Common myeloid progenitor, CD34-positive (primary cell): ENCODE results near the gene TMEM167B.

Experiments
- CTCF ChIA-PET: fragments of 350-600 bp; sonication (Branson Sonifier 250); formaldehyde crosslinking; loops from one replicate; lab custom pipeline; 2021; ENCODE audit warnings: antibody characterized with exemption; lab: Charles Lee
- POLR2A ChIA-PET: fragments of 350-600 bp; sonication (Branson Sonifier 250); formaldehyde crosslinking; loops from one replicate; lab custom pipeline; 2021; ENCODE audit warnings: antibody characterized with exemption; lab: Charles Lee
- DNase-seq, 3 donors: peaks; one replicate each; pipeline versions ENCODE4 v3.0.0 to v3.0.0-alpha.2; 2013
- H3K27ac ChIP-seq, 2 experiments: 1 replicate in 1 of 2; 2 replicates in 1 of 2; pipeline ENCODE4 v1.7.0; 2013; ENCODE audit warnings: inconsistent platforms in 2 of 2, low read length in 2 of 2, mild to moderate bottlenecking in 2 of 2, low read depth in 1 of 2, moderate library complexity in 1 of 2; ENCODE audit not compliant: severe bottlenecking in 2 of 2, insufficient read depth in 1 of 2, poor library complexity in 1 of 2
- H3K27me3 ChIP-seq, 5 experiments: replicated peaks in 2 of 5; 1 replicate in 3 of 5; 2 replicates in 2 of 5; pipeline versions ENCODE4 v1.6.1 to v1.7.0; 2013; ENCODE audit warnings: low read length in 4 of 5, mild to moderate bottlenecking in 2 of 5, moderate library complexity in 2 of 5, inconsistent platforms in 1 of 5; ENCODE audit not compliant: insufficient read depth in 5 of 5, control insufficient read depth in 4 of 5
- H3K36me3 ChIP-seq, 4 experiments: 1 replicate in 2 of 4; 2 replicates in 2 of 4; pipeline versions ENCODE4 v1.6.1 to v1.7.0; 2013; ENCODE audit warnings: low read length in 3 of 4, control low read depth in 1 of 4, mild to moderate bottlenecking in 1 of 4; ENCODE audit not compliant: control insufficient read depth in 4 of 4, insufficient read depth in 4 of 4
- H3K4me1 ChIP-seq, 4 experiments: 1 replicate in 3 of 4; 2 replicates in 1 of 4; pipeline versions ENCODE4 v1.6.1 to v1.7.1; 2013; ENCODE audit warnings: low read length in 3 of 4, mild to moderate bottlenecking in 3 of 4, control low read depth in 1 of 4, inconsistent platforms in 1 of 4, moderate library complexity in 1 of 4; ENCODE audit not compliant: control insufficient read depth in 4 of 4, insufficient read depth in 4 of 4; ENCODE audit errors: control extremely low read depth in 1 of 4
- H3K4me3 ChIP-seq, 7 experiments: 1 replicate in 4 of 7; 2 replicates in 3 of 7; pipeline versions ENCODE4 v1.5.1 to v1.7.0; 2013; ENCODE audit warnings: mild to moderate bottlenecking in 7 of 7, low read length in 6 of 7, moderate library complexity in 6 of 7, inconsistent platforms in 2 of 7, low read depth in 2 of 7, control low read depth in 1 of 7; ENCODE audit not compliant: insufficient read depth in 4 of 7, control insufficient read depth in 1 of 7; ENCODE audit errors: extremely low read depth in 1 of 7
- H3K9me3 ChIP-seq, 5 experiments: 1 replicate in 4 of 5; 2 replicates in 1 of 5; pipeline versions ENCODE4 v1.6.1 to v1.7.1; 2013; ENCODE audit warnings: low read length in 4 of 5, mild to moderate bottlenecking in 2 of 5, inconsistent platforms in 1 of 5, low read depth in 1 of 5, moderate library complexity in 1 of 5; ENCODE audit not compliant: control insufficient read depth in 4 of 5, insufficient read depth in 2 of 5; ENCODE audit errors: control extremely low read depth in 1 of 5
- WGBS: methylation state at CpG from one replicate; pipeline ENCODE4 v1.1.5; 2013; ENCODE audit not compliant: insufficient coverage; 5-methylcytosine and 5-hydroxymethylcytosine counted together

TMEM167B gene

DNA sequence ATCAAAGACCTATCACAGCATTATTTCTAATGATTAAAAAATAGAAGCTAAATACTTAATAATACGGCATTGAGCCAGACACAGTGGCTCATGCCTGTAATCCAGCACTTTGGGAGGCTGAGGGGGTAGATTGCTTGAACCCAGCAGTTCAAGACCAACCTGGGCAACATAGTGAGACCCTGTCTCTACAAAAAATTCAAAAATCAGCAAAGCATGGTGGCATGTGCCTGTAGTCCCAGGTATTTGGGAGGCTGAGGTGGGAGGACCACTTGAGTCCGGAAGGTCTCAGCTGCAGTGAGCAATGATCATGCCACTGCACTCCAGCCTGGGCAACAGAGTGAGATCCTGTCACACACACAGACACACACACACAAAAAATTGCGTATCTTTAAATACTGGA lies 25.4 kb upstream of the TMEM167B start:
- DNase-seq, result no peak
- Histone ChIP-seq H3K27ac (no peak overlapping the region), H3K27me3 (no peaks in the 10 kb centered on the region), H3K4me1 (no peaks in the 10 kb centered on the region), H3K4me3 (no peak overlapping the region), H3K9me3 (no peaks in the 10 kb centered on the region), H3K36me3 (peaks cover 2 to 20% (median 15%) of the 10 kb centered on the region in 4 experiments)
- WGBS, result no CpG with 5 or more reads among the region's 3 CpGs
- CTCF ChIA-PET, result no interaction called here
- POLR2A ChIA-PET, result interaction anchor here (0.7 kb wide), 1 partner anchor 36 kb away, joined by 4 read pairs; no protein-coding TSS in a partner anchor

GRCh38 chr1:109067883-109068282 lies 22.7 kb upstream of the TMEM167B start:
- DNase-seq, result no peak
- no peaks in the 10 kb centered on the region for H3K27me3 ChIP-seq
- peaks cover 2 to 23% (median 15%) of the 10 kb centered on the region in 4 experiments for H3K36me3 ChIP-seq
- no peaks in the 10 kb centered on the region for H3K4me1 ChIP-seq
- ChIA-PET POLR2A (interaction anchor here (0.6 kb wide), 1 partner anchor 21 kb away, joined by 3 read pairs; no protein-coding TSS in a partner anchor), CTCF (interaction anchor here (0.9 to 1.6 kb wide), 3 partner anchors 32 to 44 kb away, joined by 3 to 5 read pairs (median 3); a partner anchor contains a TSS)
- WGBS, result 78% methylated on average over 7 of the region's 8 CpGs
- H3K4me3 ChIP-seq, result no peak overlapping the region
- no peaks in the 10 kb centered on the region for H3K9me3 ChIP-seq
- no peak overlapping the region for H3K27ac ChIP-seq

DNA sequence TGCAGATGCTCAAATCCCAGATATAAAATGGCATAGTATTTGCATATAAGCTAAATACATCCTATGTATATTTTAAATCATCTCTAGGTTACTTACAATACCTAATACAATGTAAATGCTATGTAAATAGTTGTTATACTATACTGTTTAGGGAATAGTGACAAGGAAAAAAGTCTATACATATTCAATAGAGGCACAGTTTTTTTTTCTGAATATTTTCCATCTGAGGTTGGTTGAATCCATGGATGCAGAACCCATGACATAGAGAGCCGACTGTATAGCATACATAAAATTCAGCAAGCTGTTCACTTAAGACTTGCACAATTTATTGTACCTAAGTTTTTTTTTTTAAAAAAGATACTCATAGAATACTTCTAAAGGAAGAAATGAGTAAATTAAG lies 21.3 kb upstream of the TMEM167B start:
- no peak for DNase-seq
- ChIA-PET CTCF (interaction anchor here (1.1 to 2.2 kb wide), 3 partner anchors 8 to 30 kb away, joined by 3 to 5 read pairs (median 4); no protein-coding TSS in a partner anchor), POLR2A (no interaction called here)

GRCh38 chr1:109075531-109076490 lies 14.8 kb upstream of the TMEM167B start, which contains the start of gene TAF13:
Gene TAF13, minus strand, starts transcription at chr1:109076003. Its CDS starts 56 bp downstream, at chr1:109075947.
- CTCF ChIA-PET, result interaction anchor here (0.5 to 6.1 kb wide), 5 partner anchors 9 to 46 kb away, joined by 3 to 35 read pairs (median 5); partner anchors contain the start of genes TMEM167B and WDR47
- Histone ChIP-seq H3K4me1 (peaks cover 2 to 16% (median 10%) of the 10 kb centered on the region in 4 experiments), H3K4me3 (peak within 1 kb of the TSS; percentile 73 to 94 (median 91)), H3K36me3 (peaks cover 0 to 2% (median under 1%) of the 10 kb centered on the region in 4 experiments), H3K9me3 (no peaks in the 10 kb centered on the region), H3K27ac (peak within 1 kb of the TSS; percentile 87 to 92), H3K27me3 (no peaks in the 10 kb centered on the region)
- POLR2A ChIA-PET, result interaction anchor here (1.1 to 1.8 kb wide), 2 partner anchors 15 to 24 kb away, joined by 5 to 8 read pairs; partner anchors contain the start of gene TMEM167B
- DNase-seq, result peak; percentile 90 to 93 (median 91)
- 4% methylated on average over 27 of the region's 39 CpGs for WGBS

More for the DNA sequence above, 21.3 kb upstream of the TMEM167B start:
- no CpG with 5 or more reads among the region's 1 CpG for WGBS
- no peak overlapping the region for H3K27ac ChIP-seq
- H3K4me1 ChIP-seq, result no peaks in the 10 kb centered on the region
- H3K36me3 ChIP-seq, result peaks cover under 1 to 19% (median 11%) of the 10 kb centered on the region in 4 experiments
- H3K27me3 ChIP-seq, result no peaks in the 10 kb centered on the region
- H3K9me3 ChIP-seq, result no peaks in the 10 kb centered on the region
- no peak overlapping the region for H3K4me3 ChIP-seq

GRCh38 chr1:109078317-109078716 lies 12.2 kb upstream of the TMEM167B start:
- no peaks in the 10 kb centered on the region for H3K9me3 ChIP-seq
- H3K4me3 ChIP-seq, result no peak overlapping the region
- H3K36me3 ChIP-seq, result no peaks in the 10 kb centered on the region
- POLR2A ChIA-PET, result interaction anchor here (1.5 kb wide), 1 partner anchor 22 kb away, joined by 4 read pairs; no protein-coding TSS in a partner anchor
- WGBS, result 100% methylated on average over 1 of the region's 1 CpG
- no peak for DNase-seq
- CTCF ChIA-PET, result interaction anchor here (2.2 to 6.1 kb wide), 2 partner anchors 10 to 21 kb away, joined by 7 to 35 read pairs; partner anchors contain the start of gene TMEM167B
- H3K27me3 ChIP-seq, result no peaks in the 10 kb centered on the region
- H3K4me1 ChIP-seq, result peaks cover 2 to 16% (median 10%) of the 10 kb centered on the region in 4 experiments
- H3K27ac ChIP-seq, result no peak overlapping the region

GRCh38 chr1:109079240-109079622 lies 11.3 kb upstream of the TMEM167B start:
- H3K4me1 ChIP-seq, result peaks cover 2 to 19% (median 10%) of the 10 kb centered on the region in 4 experiments
- WGBS, result no CpG with 5 or more reads among the region's 2 CpGs
- no peaks in the 10 kb centered on the region for H3K36me3 ChIP-seq
- no peak for DNase-seq
- no peaks in the 10 kb centered on the region for H3K9me3 ChIP-seq
- no peak overlapping the region for H3K27ac ChIP-seq
- H3K27me3 ChIP-seq, result no peaks in the 10 kb centered on the region
- ChIA-PET CTCF (interaction anchor here (2.2 to 6.1 kb wide), 2 partner anchors 9 to 20 kb away, joined by 7 to 35 read pairs; partner anchors contain the start of gene TMEM167B), POLR2A (interaction anchor here (1.5 kb wide), 1 partner anchor 21 kb away, joined by 4 read pairs; no protein-coding TSS in a partner anchor)
- no peak overlapping the region for H3K4me3 ChIP-seq
